GM23338 (cell line): ENCODE results near the gene DYSF.

ENCODE experiments used
- CREB1 ChIP-seq: fragments of 250-450 bp; sonication (Bioruptor Pico); IDR thresholded peaks from 2 replicates; pipeline ENCODE4 v1.5.0; 2020; ENCODE audit warnings: low read depth, mild to moderate bottlenecking, moderate library complexity
- EZH2 ChIP-seq: fragments of 200-600 bp; sonication (generic); IDR thresholded peaks from one replicate; pipeline ENCODE4 v1.8.0; 2017; ENCODE audit warnings: antibody characterized with exemption, mild to moderate bottlenecking, low read depth; ENCODE audit not compliant: unreplicated experiment
- EZH2phosphoT487 ChIP-seq: fragments of 200-600 bp; sonication (generic); IDR thresholded peaks from one replicate; pipeline ENCODE4 v1.8.1; 2018; ENCODE audit warnings: antibody characterized with exemption; ENCODE audit not compliant: unreplicated experiment
- JUNB ChIP-seq: IDR thresholded peaks from one replicate; pipeline ENCODE4 v1.6.1; 2016; ENCODE audit warnings: antibody characterized with exemption; ENCODE audit not compliant: unreplicated experiment
- POLR2AphosphoS5 ChIP-seq: IDR thresholded peaks from 2 replicates; pipeline ENCODE4 v1.6.1; 2016; ENCODE audit warnings: antibody characterized with exemption, low read depth
- ZNF114 ChIP-seq: fragments of 250-450 bp; sonication (Bioruptor Pico); IDR thresholded peaks from 2 replicates; pipeline ENCODE4 v1.5.0; 2020; ENCODE audit warnings: mild to moderate bottlenecking, moderate library complexity
- TF ChIP-seq, protein P1 (sequence below): IDR thresholded peaks from 2 replicates; pipeline ENCODE4 v1.6.1; 2016; ENCODE audit warnings: antibody characterized with exemption
- TF ChIP-seq, protein P2 (sequence below), 2 experiments: fragments of 200-600 bp in 1 of 2; sonication (generic) in 1 of 2; conservative IDR thresholded peaks; 2 replicates each; pipeline versions ENCODE4 v1.5.1 to v1.6.1; 2016 to 2017; ENCODE audit warnings: antibody characterized with exemption in 2 of 2, low read depth in 2 of 2, mild to moderate bottlenecking in 2 of 2, moderate library complexity in 1 of 2
- TF ChIP-seq, protein P3 (sequence below): IDR thresholded peaks from one replicate; pipeline ENCODE4 v1.6.1; 2018; ENCODE audit warnings: antibody characterized with exemption; ENCODE audit not compliant: unreplicated experiment

DNA sequence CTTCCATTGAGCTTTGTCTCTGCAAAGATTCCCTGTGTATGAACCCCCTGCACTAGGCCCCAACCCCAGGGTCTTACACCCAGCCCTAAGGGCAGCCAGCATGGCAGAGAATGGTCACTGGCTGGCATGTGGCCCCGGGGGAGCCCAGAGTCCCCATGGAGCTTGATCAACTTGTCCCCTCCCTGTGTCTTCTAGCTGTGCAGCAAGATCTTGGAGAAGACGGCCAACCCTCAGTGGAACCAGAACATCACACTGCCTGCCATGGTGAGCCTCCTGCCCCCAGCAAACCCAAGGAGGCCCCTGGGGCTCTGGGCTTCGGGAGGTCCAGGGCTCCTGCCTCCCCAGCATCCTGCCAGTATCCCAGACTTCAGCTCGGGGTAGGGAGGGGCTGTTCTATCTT lies 81.5 kb downstream of the DYSF start:
- TF ChIP-seq, protein P1, sequence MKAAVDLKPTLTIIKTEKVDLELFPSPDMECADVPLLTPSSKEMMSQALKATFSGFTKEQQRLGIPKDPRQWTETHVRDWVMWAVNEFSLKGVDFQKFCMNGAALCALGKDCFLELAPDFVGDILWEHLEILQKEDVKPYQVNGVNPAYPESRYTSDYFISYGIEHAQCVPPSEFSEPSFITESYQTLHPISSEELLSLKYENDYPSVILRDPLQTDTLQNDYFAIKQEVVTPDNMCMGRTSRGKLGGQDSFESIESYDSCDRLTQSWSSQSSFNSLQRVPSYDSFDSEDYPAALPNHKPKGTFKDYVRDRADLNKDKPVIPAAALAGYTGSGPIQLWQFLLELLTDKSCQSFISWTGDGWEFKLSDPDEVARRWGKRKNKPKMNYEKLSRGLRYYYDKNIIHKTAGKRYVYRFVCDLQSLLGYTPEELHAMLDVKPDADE = no peak
- TF ChIP-seq, protein P2, sequence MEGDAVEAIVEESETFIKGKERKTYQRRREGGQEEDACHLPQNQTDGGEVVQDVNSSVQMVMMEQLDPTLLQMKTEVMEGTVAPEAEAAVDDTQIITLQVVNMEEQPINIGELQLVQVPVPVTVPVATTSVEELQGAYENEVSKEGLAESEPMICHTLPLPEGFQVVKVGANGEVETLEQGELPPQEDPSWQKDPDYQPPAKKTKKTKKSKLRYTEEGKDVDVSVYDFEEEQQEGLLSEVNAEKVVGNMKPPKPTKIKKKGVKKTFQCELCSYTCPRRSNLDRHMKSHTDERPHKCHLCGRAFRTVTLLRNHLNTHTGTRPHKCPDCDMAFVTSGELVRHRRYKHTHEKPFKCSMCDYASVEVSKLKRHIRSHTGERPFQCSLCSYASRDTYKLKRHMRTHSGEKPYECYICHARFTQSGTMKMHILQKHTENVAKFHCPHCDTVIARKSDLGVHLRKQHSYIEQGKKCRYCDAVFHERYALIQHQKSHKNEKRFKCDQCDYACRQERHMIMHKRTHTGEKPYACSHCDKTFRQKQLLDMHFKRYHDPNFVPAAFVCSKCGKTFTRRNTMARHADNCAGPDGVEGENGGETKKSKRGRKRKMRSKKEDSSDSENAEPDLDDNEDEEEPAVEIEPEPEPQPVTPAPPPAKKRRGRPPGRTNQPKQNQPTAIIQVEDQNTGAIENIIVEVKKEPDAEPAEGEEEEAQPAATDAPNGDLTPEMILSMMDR (conservative IDR thresholded peaks at IDR 0.05; ENCODE audit: low read depth in 2 of 2) = no peak
- TF ChIP-seq EZH2phosphoT487 (no peak), POLR2AphosphoS5 (no peak), EZH2 (no peak), CREB1 (no peak), ZNF114 (CRISPR knock-in tag) (no peak), JUNB (no peak)
- TF ChIP-seq, protein P3, sequence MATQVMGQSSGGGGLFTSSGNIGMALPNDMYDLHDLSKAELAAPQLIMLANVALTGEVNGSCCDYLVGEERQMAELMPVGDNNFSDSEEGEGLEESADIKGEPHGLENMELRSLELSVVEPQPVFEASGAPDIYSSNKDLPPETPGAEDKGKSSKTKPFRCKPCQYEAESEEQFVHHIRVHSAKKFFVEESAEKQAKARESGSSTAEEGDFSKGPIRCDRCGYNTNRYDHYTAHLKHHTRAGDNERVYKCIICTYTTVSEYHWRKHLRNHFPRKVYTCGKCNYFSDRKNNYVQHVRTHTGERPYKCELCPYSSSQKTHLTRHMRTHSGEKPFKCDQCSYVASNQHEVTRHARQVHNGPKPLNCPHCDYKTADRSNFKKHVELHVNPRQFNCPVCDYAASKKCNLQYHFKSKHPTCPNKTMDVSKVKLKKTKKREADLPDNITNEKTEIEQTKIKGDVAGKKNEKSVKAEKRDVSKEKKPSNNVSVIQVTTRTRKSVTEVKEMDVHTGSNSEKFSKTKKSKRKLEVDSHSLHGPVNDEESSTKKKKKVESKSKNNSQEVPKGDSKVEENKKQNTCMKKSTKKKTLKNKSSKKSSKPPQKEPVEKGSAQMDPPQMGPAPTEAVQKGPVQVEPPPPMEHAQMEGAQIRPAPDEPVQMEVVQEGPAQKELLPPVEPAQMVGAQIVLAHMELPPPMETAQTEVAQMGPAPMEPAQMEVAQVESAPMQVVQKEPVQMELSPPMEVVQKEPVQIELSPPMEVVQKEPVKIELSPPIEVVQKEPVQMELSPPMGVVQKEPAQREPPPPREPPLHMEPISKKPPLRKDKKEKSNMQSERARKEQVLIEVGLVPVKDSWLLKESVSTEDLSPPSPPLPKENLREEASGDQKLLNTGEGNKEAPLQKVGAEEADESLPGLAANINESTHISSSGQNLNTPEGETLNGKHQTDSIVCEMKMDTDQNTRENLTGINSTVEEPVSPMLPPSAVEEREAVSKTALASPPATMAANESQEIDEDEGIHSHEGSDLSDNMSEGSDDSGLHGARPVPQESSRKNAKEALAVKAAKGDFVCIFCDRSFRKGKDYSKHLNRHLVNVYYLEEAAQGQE = no peak
